ENCODE data around the gene ORAI3. TPM values are rescaled to one million over a fixed set of nuclear protein-coding genes. Genes with fewer than 3 reads are reported as not detected.

Gene ORAI3
- total RNA-seq, 4 donors from 2014 or later: 10.3 to 15.6 (median 12.5) TPM

DNA sequence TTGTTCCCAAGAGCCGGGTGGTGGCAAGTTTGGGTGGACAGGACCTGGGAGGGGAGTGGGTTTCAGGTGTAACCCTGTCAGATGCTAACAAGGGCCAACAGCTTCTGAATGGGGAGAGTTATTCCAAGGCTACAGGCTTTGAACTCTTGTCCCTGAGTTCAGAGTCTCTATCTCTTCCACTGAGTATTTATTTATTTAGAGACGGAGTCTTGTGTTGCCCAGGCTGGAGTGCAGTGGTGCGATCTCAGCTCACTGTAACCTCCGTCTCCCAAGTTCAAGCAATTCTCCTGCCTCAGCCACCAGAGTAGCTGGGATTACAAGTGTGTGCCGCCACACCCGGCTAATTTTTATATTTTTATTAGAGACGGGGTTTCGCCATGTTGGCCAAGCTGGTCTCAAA is 6.1 kb downstream of the ORAI3 start:
- in situ Hi-C loops (cut with MboI; ENCODE audit: low sequenced_read_pairs in 4 of 4) (loop anchor here in 1 of 4 donors (25.0 kb wide), 1 partner anchor 482 kb away; the partner anchor contains the start of genes COX6A2 and ZNF843), intact Hi-C loops (cut with DNase I; ENCODE audit: low total_unique reads) (no loop called here)
- Histone ChIP-seq H3K4me3 (no peak overlapping the region), H3K9me3 (no peaks in the 10 kb centered on the region), H3K4me1 (peaks cover 19 to 30% of the 10 kb centered on the region in 2 donors), H3K27ac (no peak overlapping the region), H3K36me3 (peaks cover 0 to 11% of the 10 kb centered on the region in 2 donors), H3K27me3 (no peaks in the 10 kb centered on the region)
- DNase-seq (no peak), ATAC-seq (no peak)
- no peak for TF ChIP-seq POLR2A (IDR thresholded peaks at IDR 0.05)

GRCh38 chr16:30956601-30957455 is 8.0 kb downstream of the ORAI3 start:
- H3K4me3 ChIP-seq: peak overlapping the region; percentile 70 to 94 (median 84)
- no peaks in the 10 kb centered on the region for H3K9me3 ChIP-seq
- H3K27ac ChIP-seq: peak overlapping the region; percentile 97 to 99 (median 98)
- in situ Hi-C loops (cut with MboI; ENCODE audit: low sequenced_read_pairs in 4 of 4): loop anchor here in 1 of 4 donors (25.0 kb wide), 1 partner anchor 480 kb away; the partner anchor contains the start of genes COX6A2 and ZNF843
- TF ChIP-seq, protein P1, sequence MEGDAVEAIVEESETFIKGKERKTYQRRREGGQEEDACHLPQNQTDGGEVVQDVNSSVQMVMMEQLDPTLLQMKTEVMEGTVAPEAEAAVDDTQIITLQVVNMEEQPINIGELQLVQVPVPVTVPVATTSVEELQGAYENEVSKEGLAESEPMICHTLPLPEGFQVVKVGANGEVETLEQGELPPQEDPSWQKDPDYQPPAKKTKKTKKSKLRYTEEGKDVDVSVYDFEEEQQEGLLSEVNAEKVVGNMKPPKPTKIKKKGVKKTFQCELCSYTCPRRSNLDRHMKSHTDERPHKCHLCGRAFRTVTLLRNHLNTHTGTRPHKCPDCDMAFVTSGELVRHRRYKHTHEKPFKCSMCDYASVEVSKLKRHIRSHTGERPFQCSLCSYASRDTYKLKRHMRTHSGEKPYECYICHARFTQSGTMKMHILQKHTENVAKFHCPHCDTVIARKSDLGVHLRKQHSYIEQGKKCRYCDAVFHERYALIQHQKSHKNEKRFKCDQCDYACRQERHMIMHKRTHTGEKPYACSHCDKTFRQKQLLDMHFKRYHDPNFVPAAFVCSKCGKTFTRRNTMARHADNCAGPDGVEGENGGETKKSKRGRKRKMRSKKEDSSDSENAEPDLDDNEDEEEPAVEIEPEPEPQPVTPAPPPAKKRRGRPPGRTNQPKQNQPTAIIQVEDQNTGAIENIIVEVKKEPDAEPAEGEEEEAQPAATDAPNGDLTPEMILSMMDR (IDR thresholded peaks at IDR 0.05 in 4 of 5, conservative IDR thresholded peaks at IDR 0.05 in 1 of 5): no peak
- no peak for TF ChIP-seq POLR2A (IDR thresholded peaks at IDR 0.05)
- intact Hi-C loops (cut with DNase I; ENCODE audit: low total_unique reads): loop anchor here (1.0 to 2.0 kb wide), 3 partner anchors 34 to 502 kb away; partner anchors contain the start of genes ARMC5, BCL7C and FBXL19
- ATAC-seq (peak; percentile 67 to 70), DNase-seq (peak; percentile 45 to 69)
- H3K4me1 ChIP-seq: peaks cover 11 to 17% of the 10 kb centered on the region in 2 donors
- H3K27me3 ChIP-seq: no peaks in the 10 kb centered on the region
- H3K36me3 ChIP-seq: peaks cover 6 to 29% of the 10 kb centered on the region in 2 donors

GRCh38 chr16:30957456-30958174 is 8.7 kb downstream of the ORAI3 start, which contains the start of gene SETD1A:
SETD1A (plus strand) TSS chr16:30957754; CDS start chr16:30958732, 978 bp downstream.
- peaks cover 9 to 36% of the 10 kb centered on the region in 2 donors for H3K36me3 ChIP-seq
- peak within 1 kb of the TSS; percentile 97 to 99 (median 98) for H3K27ac ChIP-seq
- peak within 1 kb of the TSS; percentile 70 to 94 (median 84) for H3K4me3 ChIP-seq
- no peaks in the 10 kb centered on the region for H3K27me3 ChIP-seq
- TF ChIP-seq POLR2A (IDR thresholded peaks at IDR 0.05): peak; percentile 66 to 75
- TF ChIP-seq, protein P1 (IDR thresholded peaks at IDR 0.05 in 4 of 5, conservative IDR thresholded peaks at IDR 0.05 in 1 of 5): peak in 2 of 5 experiments; percentile 22 to 41
- ATAC-seq: peak; percentile 92 to 93
- peak; percentile 95 for DNase-seq
- in situ Hi-C loops (cut with MboI; ENCODE audit: low sequenced_read_pairs in 4 of 4): loop anchor here in 1 of 4 donors (25.0 kb wide), 1 partner anchor 480 kb away; the partner anchor contains the start of genes COX6A2 and ZNF843
- H3K4me1 ChIP-seq: peaks cover 11 to 17% of the 10 kb centered on the region in 2 donors
- intact Hi-C loops (cut with DNase I; ENCODE audit: low total_unique reads): loop anchor here (1.0 to 2.0 kb wide), 3 partner anchors 34 to 502 kb away; partner anchors contain the start of genes ARMC5, BCL7C and FBXL19
- H3K9me3 ChIP-seq: no peaks in the 10 kb centered on the region

DNA sequence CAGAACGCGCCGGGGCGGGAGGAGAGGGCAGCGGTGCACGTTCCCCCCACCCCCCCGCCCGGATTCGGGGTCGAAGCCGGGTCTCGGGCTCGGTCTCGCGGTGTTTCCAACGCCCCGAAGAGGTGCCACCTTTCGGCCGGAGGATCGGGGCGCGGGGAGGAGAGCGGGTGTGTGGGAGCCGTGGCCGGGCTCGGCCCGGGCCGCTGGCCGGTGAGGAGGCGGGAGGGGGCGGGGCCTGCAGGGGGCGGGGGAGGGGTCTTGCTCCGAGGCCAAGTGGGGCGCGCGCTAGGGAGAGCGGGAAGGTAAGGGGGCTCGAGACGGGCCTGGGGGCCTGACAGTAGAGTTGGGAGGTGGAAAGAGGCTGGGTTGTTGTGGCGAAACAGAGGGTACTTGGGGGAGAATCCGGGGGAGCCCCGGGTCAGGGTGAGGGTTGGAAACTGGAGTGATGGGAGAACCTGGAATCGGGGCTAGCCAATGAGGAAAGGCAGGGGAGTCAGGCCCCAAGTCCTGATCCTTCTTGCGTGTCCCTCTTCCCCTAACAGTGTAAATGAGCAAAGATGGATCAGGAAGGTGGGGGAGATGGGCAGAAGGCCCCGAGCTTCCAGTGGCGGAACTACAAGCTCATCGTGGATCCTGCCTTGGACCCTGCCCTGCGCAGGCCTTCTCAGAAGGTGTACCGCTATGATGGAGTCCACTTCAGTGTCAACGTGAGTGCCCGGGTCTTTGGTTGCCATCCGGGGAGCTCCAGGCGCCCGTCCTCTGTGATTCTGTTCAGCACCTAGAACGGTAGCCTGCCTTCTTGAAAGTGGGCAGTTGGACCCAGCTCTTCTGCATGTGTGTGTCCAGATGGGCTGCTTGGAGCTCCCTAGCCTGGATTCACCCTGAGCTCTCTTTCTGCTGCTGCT is 9.6 kb downstream of the ORAI3 start:
- H3K9me3 ChIP-seq: no peaks in the 10 kb centered on the region
- in situ Hi-C loops (cut with MboI; ENCODE audit: low sequenced_read_pairs in 4 of 4) (loop anchor here in 1 of 4 donors (25.0 kb wide), 1 partner anchor 479 kb away; the partner anchor contains the start of genes COX6A2 and ZNF843), intact Hi-C loops (cut with DNase I; ENCODE audit: low total_unique reads) (no loop called here)
- H3K27ac ChIP-seq: peak overlapping the region; percentile 97 to 99 (median 98)
- DNase-seq (peak in 1 of 2 donors; percentile 52), ATAC-seq (peak; percentile 41 to 47)
- no peaks in the 10 kb centered on the region for H3K27me3 ChIP-seq
- H3K4me1 ChIP-seq: peaks cover 11 to 17% of the 10 kb centered on the region in 2 donors
- H3K36me3 ChIP-seq: peaks cover 9 to 45% of the 10 kb centered on the region in 2 donors
- H3K4me3 ChIP-seq: peak overlapping the region; percentile 70 to 94 (median 84)
- TF ChIP-seq POLR2A (IDR thresholded peaks at IDR 0.05): no peak
- TF ChIP-seq, protein P1 (IDR thresholded peaks at IDR 0.05 in 4 of 5, conservative IDR thresholded peaks at IDR 0.05 in 1 of 5): no peak

All from gastrocnemius medialis (tissue), 4 donors.